OCI-LY7 (cell line): ENCODE measurements around the gene HAGHL. TPM values are rescaled to one million over a fixed set of nuclear protein-coding genes. Genes with fewer than 3 reads are reported as not detected.

Source experiments
- BruUV-seq: library from RNA; stranded (reverse); fragments of 400-500 nt; replicated peaks from 2 replicates; lab custom pipeline; 2021; lab: Mats Ljungman, UMichigan
- CTCF ChIA-PET: fragments of 300-600 bp; sonication (Branson Sonifier 250); formaldehyde crosslinking; loops from one replicate; lab custom pipeline; 2022; ENCODE audit warnings: antibody characterized with exemption; ENCODE audit not compliant: unreplicated experiment; lab: Charles Lee
- POLR2A ChIA-PET: fragments of 300-600 bp; sonication (Branson Sonifier 250); formaldehyde crosslinking; loops from one replicate; lab custom pipeline; 2022; ENCODE audit warnings: antibody characterized with exemption; lab: Charles Lee
- DNase-seq: peaks from one replicate; pipeline ENCODE4 v3.0.0-alpha.2; 2015; ENCODE audit warnings: low spot score
- H2AFZ ChIP-seq: fragments of 200-600 bp; sonication (generic), shearing (Covaris generic); 2 replicates; pipeline ENCODE4 v1.6.1; 2014; ENCODE audit warnings: mild to moderate bottlenecking, antibody characterized with exemption, low read length, moderate library complexity
- H3K27ac ChIP-seq: fragments of 200-600 bp; sonication (generic); 2 replicates; pipeline ENCODE4 v1.5.1; 2014; ENCODE audit warnings: mixed run types, low read depth, mild to moderate bottlenecking, moderate library complexity, low read length, inconsistent platforms; ENCODE audit not compliant: poor library complexity, severe bottlenecking
- H3K36me3 ChIP-seq: fragments of 200-600 bp; sonication (generic); 2 replicates; pipeline ENCODE4 v1.6.1; 2014; ENCODE audit warnings: mild to moderate bottlenecking, antibody characterized with exemption, low read length, moderate library complexity, mixed read lengths; ENCODE audit not compliant: insufficient read depth
- H3K4me1 ChIP-seq: fragments of 200-600 bp; sonication (generic); 2 replicates; pipeline ENCODE4 v1.5.1; 2014; ENCODE audit warnings: mild to moderate bottlenecking, low read length; ENCODE audit not compliant: insufficient read depth, poor library complexity, severe bottlenecking
- H3K4me2 ChIP-seq: fragments of 200-600 bp; sonication (generic); 2 replicates; pipeline ENCODE4 v1.6.1; 2014; ENCODE audit warnings: mild to moderate bottlenecking, low read length
- H3K4me3 ChIP-seq: fragments of 200-600 bp; sonication (generic); 2 replicates; pipeline ENCODE4 v1.5.1; 2014; ENCODE audit warnings: mild to moderate bottlenecking, low read depth, low read length; ENCODE audit not compliant: poor library complexity, severe bottlenecking
- H3K79me2 ChIP-seq: fragments of 200-600 bp; sonication (generic); 2 replicates; pipeline ENCODE4 v1.6.1; 2016; ENCODE audit warnings: low read depth, mild to moderate bottlenecking, low read length, moderate library complexity, mixed read lengths; ENCODE audit not compliant: insufficient read depth
- H3K9me2 ChIP-seq: fragments of 200-600 bp; sonication (generic); 2 replicates; pipeline ENCODE4 v1.6.1; 2016; ENCODE audit warnings: mild to moderate bottlenecking, low read length, mixed read lengths; ENCODE audit not compliant: insufficient read depth
- H3K9me3 ChIP-seq: fragments of 200-600 bp; sonication (generic); 2 replicates; pipeline ENCODE4 v1.6.1; 2014; ENCODE audit warnings: mild to moderate bottlenecking, mixed run types, low read length, mixed read lengths
- H4K20me1 ChIP-seq: fragments of 200-600 bp; sonication (generic); 2 replicates; pipeline ENCODE4 v1.6.1; 2014; ENCODE audit warnings: mild to moderate bottlenecking, antibody characterized with exemption, low read length, moderate library complexity, mixed read lengths; ENCODE audit not compliant: insufficient read depth
- EZH2phosphoT487 ChIP-seq: fragments of 200-600 bp; sonication (generic); IDR thresholded peaks from 2 replicates; pipeline ENCODE4 v1.6.1; 2018; ENCODE audit warnings: low read depth, borderline replicate concordance, mild to moderate bottlenecking, mixed run types, antibody characterized with exemption, low read length, moderate library complexity, mixed read lengths
- intact Hi-C: fragments of 100-400 bp; cut with micrococcal nuclease; formaldehyde crosslinking; loops from one replicate; pipeline ENCODE4 v1.10.0; 2022; ENCODE audit not compliant: unreplicated experiment
- microRNA-seq: library from miRNA; unstranded; fragments of <30 nt; microRNA quantifications from one replicate; pipeline ENCODE4 v1.2.0, GENCODE V29; 2022; ENCODE audit warnings: borderline replicate concordance
- small RNA-seq: library from RNA; depleted of rRNA; stranded (forward); fragments of <200 nt; gene quantifications from one replicate; pipeline ENCODE3, GENCODE V24; 2014
- total RNA-seq, 2 experiments: library from RNA; depleted of rRNA in 1 of 2; stranded (reverse); fragments of >200 nt in 1 of 2; shearing (Covaris generic) in 1 of 2; gene quantifications; 2 replicates each; pipeline ENCODE4 v1.2.3, GENCODE V29; 2014 to 2022
- TF ChIP-seq, protein P1 (sequence below): fragments of 200-600 bp; sonication (generic); conservative IDR thresholded peaks from 2 replicates; pipeline ENCODE4 v1.5.1; 2014; ENCODE audit warnings: mild to moderate bottlenecking, antibody characterized with exemption, low read length, moderate library complexity, mixed read lengths

The HAGHL gene
- total RNA-seq, 2 experiments from 2014 or later: 30.8 to 57.9 TPM

DNA sequence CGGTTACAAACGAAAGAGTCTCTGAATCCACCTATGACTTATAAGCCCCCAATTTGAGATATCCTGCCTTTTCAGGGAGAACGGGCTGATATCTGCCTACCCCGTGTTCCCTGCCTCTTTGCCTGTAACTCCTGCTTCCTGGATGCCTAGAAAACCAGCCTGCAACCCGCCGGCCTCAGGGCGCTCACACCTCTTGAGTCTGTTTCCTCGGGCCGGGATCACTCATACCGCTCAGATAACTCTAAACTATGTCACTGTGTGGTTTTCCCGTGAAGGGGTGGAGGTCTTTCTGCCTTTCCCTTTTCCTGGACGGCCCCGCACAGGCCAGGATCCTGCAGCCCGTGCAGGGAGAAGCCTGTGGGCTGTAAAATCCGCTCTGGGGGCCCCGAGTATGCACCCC lies 50.9 kb downstream of the HAGHL start:
- Histone ChIP-seq H4K20me1 (no peaks in the 10 kb centered on the region), H3K9me2 (no peaks in the 10 kb centered on the region), H2AFZ (no peak overlapping the region), H3K9me3 (no peaks in the 10 kb centered on the region), H3K36me3 (no peaks in the 10 kb centered on the region), H3K79me2 (no peaks in the 10 kb centered on the region), H3K4me1 (no peaks in the 10 kb centered on the region), H3K4me3 (no peak overlapping the region), H3K4me2 (no peak overlapping the region), H3K27ac (no peak overlapping the region)
- TF ChIP-seq, protein P1, sequence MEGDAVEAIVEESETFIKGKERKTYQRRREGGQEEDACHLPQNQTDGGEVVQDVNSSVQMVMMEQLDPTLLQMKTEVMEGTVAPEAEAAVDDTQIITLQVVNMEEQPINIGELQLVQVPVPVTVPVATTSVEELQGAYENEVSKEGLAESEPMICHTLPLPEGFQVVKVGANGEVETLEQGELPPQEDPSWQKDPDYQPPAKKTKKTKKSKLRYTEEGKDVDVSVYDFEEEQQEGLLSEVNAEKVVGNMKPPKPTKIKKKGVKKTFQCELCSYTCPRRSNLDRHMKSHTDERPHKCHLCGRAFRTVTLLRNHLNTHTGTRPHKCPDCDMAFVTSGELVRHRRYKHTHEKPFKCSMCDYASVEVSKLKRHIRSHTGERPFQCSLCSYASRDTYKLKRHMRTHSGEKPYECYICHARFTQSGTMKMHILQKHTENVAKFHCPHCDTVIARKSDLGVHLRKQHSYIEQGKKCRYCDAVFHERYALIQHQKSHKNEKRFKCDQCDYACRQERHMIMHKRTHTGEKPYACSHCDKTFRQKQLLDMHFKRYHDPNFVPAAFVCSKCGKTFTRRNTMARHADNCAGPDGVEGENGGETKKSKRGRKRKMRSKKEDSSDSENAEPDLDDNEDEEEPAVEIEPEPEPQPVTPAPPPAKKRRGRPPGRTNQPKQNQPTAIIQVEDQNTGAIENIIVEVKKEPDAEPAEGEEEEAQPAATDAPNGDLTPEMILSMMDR: no peak
- TF ChIP-seq EZH2phosphoT487: no peak
- intact Hi-C loops: no loop called here
- BruUV-seq: no TSS peak
- no peak for DNase-seq
- POLR2A ChIA-PET: no interaction called here
- CTCF ChIA-PET: no interaction called here

DNA sequence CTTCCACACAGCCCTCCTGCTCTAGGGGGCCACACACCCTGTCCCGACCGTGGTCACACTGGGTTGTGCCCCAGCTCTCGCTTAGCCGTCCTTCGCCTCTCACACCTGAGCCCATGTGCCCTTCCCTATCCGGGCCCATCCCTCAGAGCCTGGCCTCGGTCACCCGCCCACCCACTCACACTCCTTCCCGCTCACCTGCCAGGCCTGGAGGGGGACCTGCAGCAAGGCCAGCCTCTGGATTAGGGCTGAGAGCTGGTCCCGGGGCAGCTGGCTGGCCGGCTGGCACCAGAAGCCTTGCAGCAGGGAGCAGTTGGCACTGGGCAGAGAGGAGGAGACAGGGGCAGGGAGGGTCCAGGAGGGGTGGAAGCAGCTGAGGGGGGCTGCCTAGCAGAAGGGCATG lies 51.5 kb downstream of the HAGHL start:
- no peaks in the 10 kb centered on the region for H3K4me1 ChIP-seq
- no TSS peak for BruUV-seq
- no peak for TF ChIP-seq EZH2phosphoT487
- TF ChIP-seq, protein P1: no peak
- no peaks in the 10 kb centered on the region for H3K79me2 ChIP-seq
- POLR2A ChIA-PET: no interaction called here
- intact Hi-C loops: no loop called here
- H3K9me2 ChIP-seq: no peaks in the 10 kb centered on the region
- CTCF ChIA-PET: no interaction called here
- H3K27ac ChIP-seq: no peak overlapping the region
- H3K4me3 ChIP-seq: no peak overlapping the region
- no peak overlapping the region for H3K4me2 ChIP-seq
- DNase-seq: no peak
- no peaks in the 10 kb centered on the region for H4K20me1 ChIP-seq
- no peaks in the 10 kb centered on the region for H3K9me3 ChIP-seq
- no peaks in the 10 kb centered on the region for H3K36me3 ChIP-seq
- no peak overlapping the region for H2AFZ ChIP-seq

DNA sequence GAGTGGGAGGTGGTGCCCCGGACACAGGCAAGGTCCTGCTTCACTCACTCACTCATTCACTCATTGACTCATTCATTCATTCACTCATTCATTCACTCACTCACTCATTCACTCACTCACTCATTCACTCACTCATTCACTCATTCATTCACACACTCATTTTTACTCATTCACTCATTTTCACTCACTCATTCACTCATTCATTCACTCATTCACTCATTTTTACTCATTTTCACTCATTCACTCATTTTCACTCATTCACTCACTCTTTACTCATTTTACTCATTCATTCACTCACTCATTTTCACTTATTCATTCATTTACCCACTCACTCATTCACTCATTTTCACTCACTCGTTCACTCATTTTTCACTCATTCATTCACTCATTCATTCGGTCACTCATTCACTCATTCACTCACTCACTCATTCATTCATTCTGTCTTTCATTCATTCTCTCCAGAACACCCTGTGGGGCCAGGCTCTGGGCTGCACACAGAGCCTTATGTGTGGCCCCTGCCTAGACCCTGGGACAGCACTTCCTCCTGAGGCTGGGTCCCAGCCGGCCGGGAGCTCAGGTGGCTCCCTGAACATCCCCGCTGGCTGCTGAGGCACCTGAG lies 52.1 kb downstream of the HAGHL start:
- Histone ChIP-seq H3K36me3 (no peaks in the 10 kb centered on the region), H3K4me3 (no peak overlapping the region), H3K27ac (no peak overlapping the region), H3K9me3 (no peaks in the 10 kb centered on the region), H3K4me2 (no peak overlapping the region), H3K79me2 (no peaks in the 10 kb centered on the region), H3K4me1 (no peaks in the 10 kb centered on the region), H4K20me1 (no peaks in the 10 kb centered on the region), H2AFZ (no peak overlapping the region), H3K9me2 (no peaks in the 10 kb centered on the region)
- DNase-seq: no peak
- intact Hi-C loops: no loop called here
- POLR2A ChIA-PET: no interaction called here
- CTCF ChIA-PET: no interaction called here
- no TSS peak for BruUV-seq
- TF ChIP-seq, protein P1: no peak
- no peak for TF ChIP-seq EZH2phosphoT487

Small RNA genes lying within 50 kb of the gene (microRNA-seq; reads per million reads assigned to microRNA genes)
- not detected for gene MIR662

Small RNA genes lying within 50 kb of the gene (small RNA-seq; reads per million reads assigned to genes)
- gene MIR662: not detected

Other genes with a start within 250 kb of the HAGHL start
- 23.1 and 32.9 TPM in 2 replicates for gene CAPN15, start 199.4 kb upstream of the HAGHL start, total RNA-seq (2014; rRNA removed; shearing (Covaris generic))
- 43.9 and 54.0 TPM in 2 replicates for gene CAPN15, start 199.4 kb upstream of the HAGHL start, total RNA-seq (2022)
- gene PRR35, start 166.7 kb upstream of the HAGHL start, total RNA-seq (2014; rRNA removed; shearing (Covaris generic)): not detected in 2 replicates
- gene PRR35, start 166.7 kb upstream of the HAGHL start, total RNA-seq (2022): not detected in 2 replicates
- 3.7 and 4.2 TPM in 2 replicates for gene NHLRC4, start 160.1 kb upstream of the HAGHL start, total RNA-seq (2014; rRNA removed; shearing (Covaris generic))
- gene NHLRC4, start 160.1 kb upstream of the HAGHL start, total RNA-seq (2022): 2.5 and 2.6 TPM in 2 replicates
- 32.3 and 39.0 TPM in 2 replicates for gene PIGQ, start 157.1 kb upstream of the HAGHL start, total RNA-seq (2014; rRNA removed; shearing (Covaris generic))
- gene PIGQ, start 157.1 kb upstream of the HAGHL start, total RNA-seq (2022): 51.4 and 54.2 TPM in 2 replicates
- gene RAB40C, start 137.0 kb upstream of the HAGHL start, total RNA-seq (2014; rRNA removed; shearing (Covaris generic)): 18.2 and 20.9 TPM in 2 replicates
- gene RAB40C, start 137.0 kb upstream of the HAGHL start, total RNA-seq (2022): 18.3 and 19.3 TPM in 2 replicates
- gene WFIKKN1, start 96.1 kb upstream of the HAGHL start, total RNA-seq (2014; rRNA removed; shearing (Covaris generic)): 0.46 and 0.47 TPM in 2 replicates
- gene WFIKKN1, start 96.1 kb upstream of the HAGHL start, total RNA-seq (2022): 0.81 and 1.2 TPM in 2 replicates
- gene METTL26, start 90.8 kb upstream of the HAGHL start, total RNA-seq (2014; rRNA removed; shearing (Covaris generic)): 135 and 152 TPM in 2 replicates
- 83.9 and 99.0 TPM in 2 replicates for gene METTL26, start 90.8 kb upstream of the HAGHL start, total RNA-seq (2022)
- gene MCRIP2, start 85.3 kb upstream of the HAGHL start, total RNA-seq (2014; rRNA removed; shearing (Covaris generic)): 62.8 and 63.2 TPM in 2 replicates
- gene MCRIP2, start 85.3 kb upstream of the HAGHL start, total RNA-seq (2022): 47.8 and 64.1 TPM in 2 replicates
- gene WDR90, start 77.7 kb upstream of the HAGHL start, total RNA-seq (2014; rRNA removed; shearing (Covaris generic)): 77.6 and 110 TPM in 2 replicates
- gene WDR90, start 77.7 kb upstream of the HAGHL start, total RNA-seq (2022): 143 and 153 TPM in 2 replicates
- gene RHOT2, start 59.0 kb upstream of the HAGHL start, total RNA-seq (2014; rRNA removed; shearing (Covaris generic)): 129 and 136 TPM in 2 replicates
- gene RHOT2, start 59.0 kb upstream of the HAGHL start, total RNA-seq (2022): 129 and 133 TPM in 2 replicates
- 3.8 and 4.2 TPM in 2 replicates for gene RHBDL1, start 51.4 kb upstream of the HAGHL start, total RNA-seq (2014; rRNA removed; shearing (Covaris generic))
- 3.6 and 4.2 TPM in 2 replicates for gene RHBDL1, start 51.4 kb upstream of the HAGHL start, total RNA-seq (2022)
- gene STUB1, start 46.7 kb upstream of the HAGHL start, total RNA-seq (2014; rRNA removed; shearing (Covaris generic)): 85.5 and 111 TPM in 2 replicates
- gene STUB1, start 46.7 kb upstream of the HAGHL start, total RNA-seq (2022): 72.4 and 78.6 TPM in 2 replicates
- 70.6 and 82.3 TPM in 2 replicates for gene JMJD8, start 42.8 kb upstream of the HAGHL start, total RNA-seq (2014; rRNA removed; shearing (Covaris generic))
- 46.8 and 48.7 TPM in 2 replicates for gene JMJD8, start 42.8 kb upstream of the HAGHL start, total RNA-seq (2022)
- 10.3 and 11.6 TPM in 2 replicates for gene WDR24, start 36.7 kb upstream of the HAGHL start, total RNA-seq (2014; rRNA removed; shearing (Covaris generic))
- 24.0 and 28.9 TPM in 2 replicates for gene WDR24, start 36.7 kb upstream of the HAGHL start, total RNA-seq (2022)
- gene FBXL16, start 21.3 kb upstream of the HAGHL start, total RNA-seq (2014; rRNA removed; shearing (Covaris generic)): 0.16 and 0.28 TPM in 2 replicates
- 0.42 and 0.52 TPM in 2 replicates for gene FBXL16, start 21.3 kb upstream of the HAGHL start, total RNA-seq (2022)
- 9.5 and 15.9 TPM in 2 replicates for gene METRN, start 12.0 kb upstream of the HAGHL start, total RNA-seq (2014; rRNA removed; shearing (Covaris generic))
- gene METRN, start 12.0 kb upstream of the HAGHL start, total RNA-seq (2022): 12.2 and 14.4 TPM in 2 replicates
- 44.8 and 51.3 TPM in 2 replicates for gene ANTKMT, start 6.0 kb upstream of the HAGHL start, total RNA-seq (2014; rRNA removed; shearing (Covaris generic))
- 45.5 and 46.5 TPM in 2 replicates for gene ANTKMT, start 6.0 kb upstream of the HAGHL start, total RNA-seq (2022)
- gene CCDC78, start 663 bp upstream of the HAGHL start, total RNA-seq (2014; rRNA removed; shearing (Covaris generic)): 25.8 and 35.9 TPM in 2 replicates
- gene CCDC78, start 663 bp upstream of the HAGHL start, total RNA-seq (2022): 52.6 and 57.9 TPM in 2 replicates
- 142 and 169 TPM in 2 replicates for gene CIAO3, start 13.9 kb downstream of the HAGHL start, total RNA-seq (2014; rRNA removed; shearing (Covaris generic))
- gene CIAO3, start 13.9 kb downstream of the HAGHL start, total RNA-seq (2022): 156 and 173 TPM in 2 replicates
- 0.13 TPM in 1 of 2 replicates, not detected in the other for gene MSLN, start 33.6 kb downstream of the HAGHL start, total RNA-seq (2014; rRNA removed; shearing (Covaris generic))
- 0.30 and 0.44 TPM in 2 replicates for gene MSLN, start 33.6 kb downstream of the HAGHL start, total RNA-seq (2022)
- gene RPUSD1, start 61.3 kb downstream of the HAGHL start, total RNA-seq (2014; rRNA removed; shearing (Covaris generic)): 51.4 and 64.1 TPM in 2 replicates
- 42.1 and 48.6 TPM in 2 replicates for gene RPUSD1, start 61.3 kb downstream of the HAGHL start, total RNA-seq (2022)
- gene CHTF18, start 61.5 kb downstream of the HAGHL start, total RNA-seq (2014; rRNA removed; shearing (Covaris generic)): 98.9 and 125 TPM in 2 replicates
- gene CHTF18, start 61.5 kb downstream of the HAGHL start, total RNA-seq (2022): 145 and 146 TPM in 2 replicates
- gene GNG13, start 73.6 kb downstream of the HAGHL start, total RNA-seq (2014; rRNA removed; shearing (Covaris generic)): not detected in 2 replicates
- gene GNG13, start 73.6 kb downstream of the HAGHL start, total RNA-seq (2022): not detected in 2 replicates
- gene LMF1, start 243.9 kb downstream of the HAGHL start, total RNA-seq (2014; rRNA removed; shearing (Covaris generic)): 5.8 and 17.0 TPM in 2 replicates
- 31.4 and 32.8 TPM in 2 replicates for gene LMF1, start 243.9 kb downstream of the HAGHL start, total RNA-seq (2022)